SK-N-MC (cell line): Measurements from ENCODE around the gene WDR82.

Experiments used
- EZH2 ChIP-seq: fragments of 200-600 bp; sonication (generic); IDR thresholded peaks from one replicate; pipeline ENCODE4 v1.6.1; 2017; ENCODE audit warnings: antibody characterized with exemption
- FOXP2 ChIP-seq: optimal IDR thresholded peaks from 2 replicates; pipeline ENCODE3; 2011; ENCODE audit warnings: mild to moderate bottlenecking, moderate library complexity; ENCODE audit not compliant: insufficient read depth; ENCODE audit errors: extremely low read length, control extremely low read depth
- POLR2AphosphoS5 ChIP-seq: IDR thresholded peaks from 2 replicates; pipeline ENCODE4 v1.6.1; 2012; ENCODE audit warnings: mild to moderate bottlenecking, low read depth, low read length, borderline replicate concordance

GRCh38 chr3:52293491-52294319 lies 15.3 kb upstream of the WDR82 start:
- TF ChIP-seq EZH2: no peak
- no peak for TF ChIP-seq POLR2AphosphoS5
- no peak for TF ChIP-seq FOXP2
